Epithelial cell of esophagus (primary cell): ENCODE results near the gene PRDM16.
"Not testable (repeated sequence)": the region's sequence is repeated elsewhere in the genome, so short reads cannot be mapped to it uniquely, and the experiment has no call there.

Experiments used
- DNase-seq: peaks from one replicate; pipeline ENCODE4 v3.0.0; 2010; ENCODE audit warnings: low read depth
- H3K4me3 ChIP-seq: 2 replicates; pipeline ENCODE4 v1.5.1; 2011; ENCODE audit warnings: mild to moderate bottlenecking, low read length, control low read depth
- CTCF ChIP-seq: IDR thresholded peaks from 2 replicates; pipeline ENCODE4 v1.5.1; 2011; ENCODE audit warnings: low read depth, mild to moderate bottlenecking, low read length, control low read depth, inconsistent platforms; ENCODE audit not compliant: insufficient read depth; ENCODE audit errors: missing control alignments

Gene PRDM16

DNA sequence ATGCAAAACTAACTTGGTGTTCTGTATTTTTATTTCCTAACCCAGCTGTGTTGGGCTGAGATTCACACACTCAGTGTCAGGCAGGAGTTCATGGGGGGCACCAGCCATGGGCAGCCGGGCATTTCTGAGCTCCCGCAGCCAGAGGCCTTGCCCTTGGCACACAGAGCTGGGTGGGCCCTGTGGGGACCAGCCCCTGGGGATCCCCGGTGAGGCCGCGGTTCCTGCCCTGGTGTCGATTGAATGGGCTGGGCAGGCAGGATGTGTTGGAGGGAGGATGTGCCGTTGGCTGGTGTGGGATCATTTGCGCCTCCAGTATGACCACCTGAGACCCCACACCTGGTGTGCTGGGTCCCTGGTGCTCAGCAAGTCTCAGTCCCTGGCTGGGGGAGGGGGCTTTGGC lies 91.0 kb downstream of the PRDM16 start:
- DNase-seq, result no peak
- H3K4me3 ChIP-seq, result no peak overlapping the region
- no peak for TF ChIP-seq CTCF

DNA sequence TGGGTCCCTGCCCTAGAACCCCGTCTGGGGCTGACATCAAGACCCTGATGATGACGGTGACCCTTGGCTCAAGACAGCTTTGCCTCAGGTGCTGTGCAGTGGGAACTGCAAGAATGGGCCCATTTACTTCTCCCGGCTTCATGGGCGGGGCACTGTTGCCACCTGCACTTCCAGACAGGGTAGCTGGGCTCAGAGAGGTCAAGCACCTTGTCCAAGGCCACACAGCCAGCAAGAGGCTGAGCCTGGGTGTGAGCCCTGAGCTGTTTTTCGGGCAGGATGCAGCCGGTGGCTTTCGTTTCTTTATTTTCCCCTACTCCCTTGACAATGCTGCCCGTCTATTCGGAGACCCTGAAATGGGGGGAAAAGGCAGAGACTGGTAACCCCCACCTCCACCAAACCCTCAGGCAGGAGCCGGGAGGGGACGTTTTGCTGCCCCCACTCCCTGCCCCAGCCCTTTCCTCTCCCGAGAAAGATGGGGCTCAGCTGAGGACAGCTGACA lies 91.7 kb downstream of the PRDM16 start:
- no peak overlapping the region for H3K4me3 ChIP-seq
- DNase-seq, result no peak

DNA sequence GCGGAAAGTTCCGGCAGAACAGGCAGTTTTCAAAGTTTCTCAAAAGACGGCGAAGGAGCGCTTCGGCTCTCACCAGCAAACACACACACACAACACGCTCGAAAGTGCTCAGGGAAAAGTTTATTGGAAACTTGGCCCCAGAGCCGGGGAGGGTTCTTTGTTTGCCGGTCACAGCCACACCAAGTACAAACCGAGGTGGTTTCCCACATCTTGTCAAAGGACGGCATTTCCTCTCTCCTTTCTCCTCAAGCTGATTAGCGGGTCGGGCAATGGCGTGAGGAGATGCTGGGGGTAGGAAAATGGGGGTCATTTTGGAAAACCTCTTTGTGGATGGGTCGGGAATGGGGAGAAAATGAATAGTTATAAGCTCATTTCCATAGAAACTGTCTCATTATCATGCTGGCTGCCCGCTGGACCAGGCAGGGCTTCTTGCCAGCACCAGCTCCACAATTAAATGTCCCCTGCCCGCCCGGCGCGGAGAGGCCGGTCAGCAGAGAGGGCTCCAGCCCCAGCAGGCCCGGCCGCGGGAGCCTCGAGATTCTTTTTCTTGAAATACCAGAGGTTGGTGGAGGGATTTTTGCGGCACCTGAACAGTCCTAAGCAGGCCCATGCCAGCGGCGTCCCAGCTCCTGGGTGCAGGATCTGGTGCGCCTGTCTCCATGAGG lies 92.3 kb downstream of the PRDM16 start:
- H3K4me3 ChIP-seq, result no peak overlapping the region
- no peak for TF ChIP-seq CTCF

More for the DNA sequence above, 91.7 kb downstream of the PRDM16 start:
- no peak for TF ChIP-seq CTCF

GRCh38 chr1:3162322-3162882 lies 93.4 kb downstream of the PRDM16 start:
- H3K4me3 ChIP-seq, result no peak overlapping the region
- no peak for DNase-seq
- TF ChIP-seq CTCF, result no peak

More for the DNA sequence above, 92.3 kb downstream of the PRDM16 start:
- DNase-seq, result no peak

DNA sequence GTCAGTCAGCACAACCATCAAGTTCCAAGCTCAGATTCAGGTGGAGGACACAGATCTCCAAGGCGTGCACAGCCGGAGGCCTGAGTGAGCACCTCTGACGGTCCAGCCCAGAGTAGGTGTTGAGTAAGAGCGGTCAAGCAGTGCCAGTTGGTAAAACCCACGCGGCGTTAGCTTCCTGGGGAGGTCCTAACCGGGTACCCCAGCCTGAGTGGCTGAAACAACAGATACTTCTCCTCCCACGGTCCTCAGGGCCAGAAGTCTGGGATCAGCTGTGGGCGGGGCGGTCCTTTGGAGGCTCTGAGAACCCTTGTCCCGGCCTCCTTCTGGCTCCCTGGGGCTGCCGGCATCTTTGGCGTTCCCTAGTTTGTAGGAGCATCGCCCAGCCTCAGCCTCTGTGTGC lies 94.4 kb downstream of the PRDM16 start:
- H3K4me3 ChIP-seq, result no peak overlapping the region
- no peak for DNase-seq
- TF ChIP-seq CTCF, result no peak

- no peak for TF ChIP-seq CTCF
Measured at GRCh38 chr1:3164671-3165070, 95.7 kb downstream of the PRDM16 start.

GRCh38 chr1:3165189-3165588 lies 96.2 kb downstream of the PRDM16 start:
- peak; percentile 4 for DNase-seq
- H3K4me3 ChIP-seq, result not testable (repeated sequence)

More at GRCh38 chr1:3164671-3165070, 95.7 kb downstream of the PRDM16 start:
- DNase-seq, result no peak
- no peak overlapping the region for H3K4me3 ChIP-seq
